Activated T-helper 17 cell treated with anti-CD3 and anti-CD28 coated beads, Interleukin-2, amount 50 U/mL, for 72 hours (primary cell): ENCODE data around the gene SPAG17. TPM values are rescaled to one million over a fixed set of nuclear protein-coding genes. Genes with fewer than 3 reads are reported as not detected.
A peak's percentile ranks its signal among the peaks of the same experiment; 100 is the strongest.

Source experiments
- ATAC-seq: fragments of 150-1000 bp; cut with Tn5 transposase; replicated peaks from 2 replicates; pipeline ENCODE4 v1.10.0; 2021; ENCODE audit warnings: mild to moderate bottlenecking, moderate library complexity
- H3K27ac Mint-ChIP-seq: one replicate; pipeline ENCODE4 v1.8.0; 2022; ENCODE audit warnings: mixed read lengths
- H3K27me3 Mint-ChIP-seq: one replicate; pipeline ENCODE4 v1.8.0; 2022; ENCODE audit warnings: mixed read lengths
- H3K36me3 Mint-ChIP-seq: one replicate; pipeline ENCODE4 v1.8.0; 2022; ENCODE audit warnings: low read depth, mild to moderate bottlenecking, mixed read lengths
- H3K4me1 Mint-ChIP-seq: one replicate; pipeline ENCODE4 v1.8.0; 2022; ENCODE audit warnings: mixed read lengths
- H3K4me3 Mint-ChIP-seq: one replicate; pipeline ENCODE4 v1.8.0; 2022; ENCODE audit warnings: mild to moderate bottlenecking, mixed read lengths
- H3K9me3 Mint-ChIP-seq: one replicate; pipeline ENCODE4 v1.8.0; 2022; ENCODE audit warnings: mixed read lengths
- total RNA-seq, 2 donors: library from RNA; stranded (reverse); gene quantifications; one replicate each; pipeline ENCODE4 v1.2.3, GENCODE V29; 2022

Gene SPAG17
- total RNA-seq, 2 donors from 2014 or later, result not detected

GRCh38 chr1:118099686-118100085 is 85.3 kb downstream of the SPAG17 start:
- Mint-ChIP-seq H3K27me3 (peaks cover 3% of the 10 kb centered on the region), H3K27ac (no peak overlapping the region), H3K9me3 (no peaks in the 10 kb centered on the region), H3K4me3 (no peak overlapping the region), H3K36me3 (no peaks in the 10 kb centered on the region), H3K4me1 (no peaks in the 10 kb centered on the region)
- ATAC-seq, result no peak

GRCh38 chr1:118097622-118098348 is 87.2 kb downstream of the SPAG17 start:
- H3K27ac Mint-ChIP-seq, result no peak overlapping the region
- H3K4me3 Mint-ChIP-seq, result no peak overlapping the region
- H3K9me3 Mint-ChIP-seq, result no peaks in the 10 kb centered on the region
- no peaks in the 10 kb centered on the region for H3K4me1 Mint-ChIP-seq
- no peak for ATAC-seq
- H3K36me3 Mint-ChIP-seq, result no peaks in the 10 kb centered on the region
- H3K27me3 Mint-ChIP-seq, result peaks cover 3% of the 10 kb centered on the region

DNA sequence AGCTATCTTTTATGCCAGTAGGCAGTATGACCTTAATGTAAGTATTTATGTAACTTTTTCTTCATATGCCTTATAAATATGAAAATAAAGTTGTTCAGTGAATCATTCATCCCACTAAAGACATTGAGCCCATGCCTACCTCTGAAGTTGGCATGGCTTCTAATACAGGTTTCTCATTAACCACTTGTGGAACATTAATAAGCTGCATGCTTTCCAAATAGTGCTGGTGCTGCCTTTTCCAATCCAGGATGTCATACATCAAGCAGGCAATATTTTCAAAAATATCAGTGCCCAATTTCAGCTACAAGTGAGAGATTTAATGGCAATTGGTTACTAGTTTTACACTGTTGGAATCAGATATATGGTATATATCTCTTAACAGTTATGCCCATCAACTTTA is 92.0 kb downstream of the SPAG17 start:
- H3K36me3 Mint-ChIP-seq, result no peaks in the 10 kb centered on the region
- no peak for ATAC-seq
- H3K4me3 Mint-ChIP-seq, result no peak overlapping the region
- no peak overlapping the region for H3K27ac Mint-ChIP-seq
- H3K9me3 Mint-ChIP-seq, result no peaks in the 10 kb centered on the region
- no peaks in the 10 kb centered on the region for H3K4me1 Mint-ChIP-seq
- H3K27me3 Mint-ChIP-seq, result peaks cover 20% of the 10 kb centered on the region

GRCh38 chr1:118090130-118090529 is 94.9 kb downstream of the SPAG17 start:
- peaks cover 20% of the 10 kb centered on the region for H3K27me3 Mint-ChIP-seq
- H3K27ac Mint-ChIP-seq, result no peak overlapping the region
- H3K9me3 Mint-ChIP-seq, result no peaks in the 10 kb centered on the region
- no peak for ATAC-seq
- H3K4me3 Mint-ChIP-seq, result no peak overlapping the region
- H3K36me3 Mint-ChIP-seq, result no peaks in the 10 kb centered on the region
- no peaks in the 10 kb centered on the region for H3K4me1 Mint-ChIP-seq

GRCh38 chr1:118085365-118085764 is 99.7 kb downstream of the SPAG17 start:
- no peaks in the 10 kb centered on the region for H3K9me3 Mint-ChIP-seq
- ATAC-seq, result no peak
- H3K36me3 Mint-ChIP-seq, result no peaks in the 10 kb centered on the region
- no peaks in the 10 kb centered on the region for H3K4me1 Mint-ChIP-seq
- no peak overlapping the region for H3K4me3 Mint-ChIP-seq
- H3K27ac Mint-ChIP-seq, result no peak overlapping the region
- peaks cover 23% of the 10 kb centered on the region for H3K27me3 Mint-ChIP-seq

DNA sequence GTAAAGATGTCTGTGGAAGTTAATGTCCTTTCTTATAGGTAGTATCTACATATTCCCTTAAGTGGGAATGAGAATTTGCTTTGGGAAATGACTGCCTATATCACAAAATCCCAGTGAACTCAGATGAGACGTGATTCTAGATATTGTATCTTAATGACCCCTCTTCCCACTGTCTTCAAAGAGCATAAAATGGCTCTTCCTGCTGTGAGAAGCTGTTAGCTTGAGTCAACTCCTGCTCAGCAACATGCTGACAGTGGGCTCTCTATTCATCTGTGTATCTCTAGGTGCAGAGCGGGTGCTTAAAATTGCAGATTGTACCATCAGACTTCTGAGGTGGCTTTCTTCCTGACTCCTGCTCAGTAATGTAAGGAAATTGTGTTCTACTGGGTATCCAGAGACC is 100.6 kb downstream of the SPAG17 start:
- Mint-ChIP-seq H3K27ac (no peak overlapping the region), H3K36me3 (no peaks in the 10 kb centered on the region), H3K9me3 (no peaks in the 10 kb centered on the region), H3K4me3 (no peak overlapping the region), H3K4me1 (no peaks in the 10 kb centered on the region), H3K27me3 (peaks cover 23% of the 10 kb centered on the region)
- ATAC-seq, result no peak

- no peak for ATAC-seq
- Mint-ChIP-seq H3K4me1 (no peaks in the 10 kb centered on the region), H3K9me3 (no peaks in the 10 kb centered on the region), H3K27ac (no peak overlapping the region), H3K27me3 (peaks cover 12% of the 10 kb centered on the region), H3K4me3 (no peak overlapping the region), H3K36me3 (no peaks in the 10 kb centered on the region)
Measured at GRCh38 chr1:118082984-118083383, 102.0 kb downstream of the SPAG17 start.

GRCh38 chr1:118081387-118081786 is 103.6 kb downstream of the SPAG17 start:
- peaks cover 10% of the 10 kb centered on the region for H3K27me3 Mint-ChIP-seq
- no peaks in the 10 kb centered on the region for H3K9me3 Mint-ChIP-seq
- no peaks in the 10 kb centered on the region for H3K36me3 Mint-ChIP-seq
- no peak for ATAC-seq
- H3K4me1 Mint-ChIP-seq, result no peaks in the 10 kb centered on the region
- no peak overlapping the region for H3K27ac Mint-ChIP-seq
- no peak overlapping the region for H3K4me3 Mint-ChIP-seq

- ATAC-seq, result no peak
- H3K4me3 Mint-ChIP-seq, result no peak overlapping the region
Measured at GRCh38 chr1:118077331-118078045, 107.5 kb downstream of the SPAG17 start.

DNA sequence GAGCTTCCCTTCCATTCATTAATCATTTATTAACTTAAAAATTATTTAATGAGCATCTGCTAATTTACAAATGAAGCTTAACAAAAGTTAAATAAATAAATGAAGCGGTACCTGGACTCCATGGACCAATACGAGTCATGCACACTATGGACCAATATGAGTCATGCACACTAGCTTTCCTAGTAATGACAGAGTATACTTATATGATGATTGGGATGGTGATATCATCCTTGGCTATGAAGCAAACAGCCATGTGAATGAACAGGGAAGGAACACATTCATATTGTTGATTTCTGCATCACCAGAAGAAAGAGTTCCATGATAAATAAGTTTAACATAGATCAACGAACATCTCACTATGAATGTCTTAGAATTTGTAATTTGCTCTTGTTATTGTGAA is 109.9 kb downstream of the SPAG17 start:
- no peaks in the 10 kb centered on the region for H3K4me1 Mint-ChIP-seq
- H3K9me3 Mint-ChIP-seq, result no peaks in the 10 kb centered on the region
- peak; percentile 44 for ATAC-seq
- no peaks in the 10 kb centered on the region for H3K27me3 Mint-ChIP-seq
- no peaks in the 10 kb centered on the region for H3K36me3 Mint-ChIP-seq
- no peak overlapping the region for H3K27ac Mint-ChIP-seq
- no peak overlapping the region for H3K4me3 Mint-ChIP-seq

More at GRCh38 chr1:118077331-118078045, 107.5 kb downstream of the SPAG17 start:
- H3K36me3 Mint-ChIP-seq, result no peaks in the 10 kb centered on the region
- H3K27me3 Mint-ChIP-seq, result peaks cover 2% of the 10 kb centered on the region
- no peak overlapping the region for H3K27ac Mint-ChIP-seq
- H3K9me3 Mint-ChIP-seq, result no peaks in the 10 kb centered on the region
- no peaks in the 10 kb centered on the region for H3K4me1 Mint-ChIP-seq

DNA sequence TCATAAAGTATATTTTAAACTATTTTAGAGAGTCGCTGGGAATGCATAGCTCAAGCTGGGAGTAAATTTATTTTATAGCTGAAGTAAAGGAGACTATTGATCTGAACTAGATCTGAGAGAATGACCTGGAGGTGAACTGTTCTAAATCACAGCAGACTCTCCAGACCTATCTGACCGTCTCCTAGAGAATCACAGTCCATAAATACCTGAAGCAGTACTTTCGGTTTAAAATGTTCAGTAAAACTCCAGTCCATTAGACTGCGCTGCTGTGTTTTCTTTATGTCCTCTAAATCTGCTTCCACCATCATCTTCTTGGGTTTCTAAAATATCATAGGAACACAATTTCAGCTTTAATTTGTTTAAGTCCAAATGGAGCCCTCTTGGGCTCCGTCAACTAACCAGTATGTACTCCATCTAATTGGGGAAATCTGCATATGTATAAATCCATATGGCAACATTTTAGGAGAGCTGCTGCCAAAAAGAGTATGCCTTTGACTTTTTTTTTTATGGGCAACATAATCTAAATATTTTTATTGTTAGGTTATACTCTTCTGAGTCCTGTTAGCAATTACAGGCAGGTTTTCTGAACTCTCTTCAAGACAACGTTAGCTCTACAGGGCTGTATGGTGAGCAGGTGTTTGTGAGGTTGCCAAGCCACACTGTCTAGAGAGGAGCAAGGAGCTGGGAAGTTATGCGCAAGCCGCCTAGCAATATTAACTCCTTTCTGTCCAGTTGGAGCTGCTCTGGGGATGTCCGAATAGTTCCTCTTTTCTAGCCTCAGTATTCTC is 111.2 kb downstream of the SPAG17 start:
- Mint-ChIP-seq H3K36me3 (no peaks in the 10 kb centered on the region), H3K4me3 (no peak overlapping the region), H3K4me1 (no peaks in the 10 kb centered on the region), H3K27me3 (no peaks in the 10 kb centered on the region), H3K27ac (no peak overlapping the region), H3K9me3 (no peaks in the 10 kb centered on the region)
- ATAC-seq, result no peak

- no peaks in the 10 kb centered on the region for H3K4me1 Mint-ChIP-seq
- H3K9me3 Mint-ChIP-seq, result no peaks in the 10 kb centered on the region
- no peak overlapping the region for H3K27ac Mint-ChIP-seq
- H3K27me3 Mint-ChIP-seq, result peaks cover 4% of the 10 kb centered on the region
- no peak overlapping the region for H3K4me3 Mint-ChIP-seq
- ATAC-seq, result no peak
- H3K36me3 Mint-ChIP-seq, result no peaks in the 10 kb centered on the region
Measured at GRCh38 chr1:118049981-118050380, 135.0 kb downstream of the SPAG17 start.

- Mint-ChIP-seq H3K27me3 (peaks cover 7% of the 10 kb centered on the region), H3K36me3 (no peaks in the 10 kb centered on the region), H3K27ac (no peak overlapping the region), H3K4me3 (no peak overlapping the region), H3K9me3 (no peaks in the 10 kb centered on the region), H3K4me1 (no peaks in the 10 kb centered on the region)
- ATAC-seq, result no peak
Measured at GRCh38 chr1:118047650-118048224, 137.3 kb downstream of the SPAG17 start.

GRCh38 chr1:118047006-118047649 is 137.9 kb downstream of the SPAG17 start:
- H3K27me3 Mint-ChIP-seq, result peaks cover 9% of the 10 kb centered on the region
- no peaks in the 10 kb centered on the region for H3K36me3 Mint-ChIP-seq
- H3K4me1 Mint-ChIP-seq, result no peaks in the 10 kb centered on the region
- ATAC-seq, result no peak
- H3K27ac Mint-ChIP-seq, result no peak overlapping the region
- no peak overlapping the region for H3K4me3 Mint-ChIP-seq
- H3K9me3 Mint-ChIP-seq, result no peaks in the 10 kb centered on the region
